Activated T-helper 2 cell treated with anti-CD3 and anti-CD28 coated beads, Interferon-gamma antibody, Interleukin-2, Interleukin-4, amounts not matched to agents 10 μg/mL and 5 μg/mL and 100 μg/mL, durations not matched to agents 14 hours and 24 hours and 36 hours (primary cell): ENCODE measurements around the gene LAPTM4A. TPM values are rescaled to one million over a fixed set of nuclear protein-coding genes. Genes with fewer than 3 reads are reported as not detected.
"Not testable (repeated sequence)": the region's sequence is repeated elsewhere in the genome, so short reads cannot be mapped to it uniquely, and the experiment has no call there.

ENCODE experiments used
- DNase-seq: peaks from one replicate; pipeline ENCODE4 v3.0.0; 2021; ENCODE audit warnings: low spot score
- H3K27ac Mint-ChIP-seq: one replicate; pipeline ENCODE4 v1.8.0; 2021; ENCODE audit warnings: mixed read lengths
- H3K27me3 Mint-ChIP-seq: one replicate; pipeline ENCODE4 v1.8.0; 2021; ENCODE audit warnings: low read depth, mixed read lengths
- H3K36me3 Mint-ChIP-seq: one replicate; pipeline ENCODE4 v1.8.0; 2021; ENCODE audit warnings: low read depth, mixed read lengths
- H3K4me1 Mint-ChIP-seq: one replicate; pipeline ENCODE4 v1.8.0; 2021; ENCODE audit warnings: low read depth, mixed read lengths
- H3K4me3 Mint-ChIP-seq: one replicate; pipeline ENCODE4 v1.8.0; 2021; ENCODE audit warnings: low read depth, mild to moderate bottlenecking, moderate library complexity, mixed read lengths
- H3K9me3 Mint-ChIP-seq: one replicate; pipeline ENCODE4 v1.8.0; 2021; ENCODE audit warnings: mixed read lengths
- intact Hi-C: fragments of 100-400 bp; cut with micrococcal nuclease; formaldehyde crosslinking; loops from one replicate; pipeline ENCODE4 v1.15.1; 2023
- total RNA-seq: library from RNA; stranded (reverse); gene quantifications from 2 replicates; pipeline ENCODE4 v1.2.3, GENCODE V29; 2022

LAPTM4A gene
- total RNA-seq, 1 donor from 2014 or later, result 27.3 TPM

DNA sequence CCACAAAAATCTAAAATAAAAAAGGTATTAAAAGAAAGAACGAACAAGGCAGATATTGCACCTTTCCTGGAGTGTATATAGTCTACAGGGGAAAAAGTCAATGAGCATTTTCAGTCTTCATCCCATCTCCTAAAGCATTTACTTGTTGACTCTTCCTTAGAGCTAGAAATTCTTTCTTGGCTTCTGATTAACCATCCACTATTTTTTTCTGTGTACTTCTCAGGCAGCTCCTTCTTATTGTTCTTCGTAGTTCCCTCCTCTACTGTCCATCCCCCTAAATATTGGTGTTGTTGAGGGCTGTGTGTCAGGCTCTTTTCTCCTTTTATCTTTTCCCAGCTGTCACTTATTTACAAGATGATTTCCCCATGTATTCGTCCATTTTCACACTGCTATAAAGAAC lies 3.5 kb upstream of the LAPTM4A start:
- peaks cover 34% of the 10 kb centered on the region for H3K27me3 Mint-ChIP-seq
- peaks cover 6% of the 10 kb centered on the region for H3K4me1 Mint-ChIP-seq
- no peak overlapping the region for H3K4me3 Mint-ChIP-seq
- no peaks in the 10 kb centered on the region for H3K36me3 Mint-ChIP-seq
- no peak overlapping the region for H3K27ac Mint-ChIP-seq
- no peak for DNase-seq
- H3K9me3 Mint-ChIP-seq, result no peaks in the 10 kb centered on the region
- intact Hi-C loops, result loop anchor here (5.0 kb wide), 2 partner anchors 297 to 597 kb away; partner anchors contain the start of genes HS1BP3 and PUM2

DNA sequence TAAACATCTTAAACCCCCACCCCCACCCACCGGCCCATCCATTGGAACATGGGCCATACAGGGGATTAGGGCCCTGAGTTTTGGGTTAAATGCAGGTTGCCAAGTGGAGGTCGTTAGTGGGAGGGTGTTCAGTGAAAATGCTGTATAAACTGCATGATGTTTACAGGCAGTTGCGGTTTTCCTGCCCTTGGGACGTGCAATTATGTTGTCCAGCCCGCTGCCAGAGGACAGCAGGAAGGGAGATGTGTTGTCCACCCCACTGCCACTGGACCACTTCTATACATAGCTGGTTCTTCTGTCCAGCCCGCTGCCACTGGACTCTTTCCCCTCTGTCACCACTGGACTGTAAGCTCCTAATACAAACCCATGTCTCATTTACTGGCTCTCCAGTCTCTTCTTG lies 2.7 kb upstream of the LAPTM4A start:
- DNase-seq, result no peak
- Mint-ChIP-seq H3K4me1 (peaks cover 13% of the 10 kb centered on the region), H3K27ac (no peak overlapping the region), H3K4me3 (no peak overlapping the region), H3K27me3 (peaks cover 34% of the 10 kb centered on the region), H3K9me3 (no peaks in the 10 kb centered on the region), H3K36me3 (no peaks in the 10 kb centered on the region)
- intact Hi-C loops, result loop anchor here (5.0 kb wide), 2 partner anchors 298 to 598 kb away; partner anchors contain the start of genes HS1BP3 and PUM2

DNA sequence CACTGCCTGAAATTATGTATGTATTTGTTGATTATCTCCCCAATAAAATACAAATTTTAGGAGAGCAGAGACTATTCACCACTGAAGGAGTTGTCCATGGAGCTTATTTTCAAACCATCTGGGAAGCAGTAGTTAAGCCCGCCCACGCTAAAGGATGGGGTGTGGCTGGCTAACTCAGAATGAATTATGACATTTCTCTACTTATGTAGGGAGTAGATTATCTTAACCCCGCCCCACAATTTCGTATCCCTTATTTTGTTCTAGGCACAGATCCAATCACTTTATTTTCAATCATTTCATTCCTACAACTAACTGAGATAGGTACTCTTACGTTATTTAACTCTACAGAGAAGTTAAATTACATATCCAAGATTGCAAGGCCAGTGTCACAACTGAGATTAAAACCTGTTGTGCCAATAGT lies 1.4 kb upstream of the LAPTM4A start:
- peaks cover 28% of the 10 kb centered on the region for H3K27me3 Mint-ChIP-seq
- intact Hi-C loops, result loop anchor here (5.0 kb wide), 2 partner anchors 299 to 599 kb away; partner anchors contain the start of genes HS1BP3 and PUM2
- no peak for DNase-seq

DNA sequence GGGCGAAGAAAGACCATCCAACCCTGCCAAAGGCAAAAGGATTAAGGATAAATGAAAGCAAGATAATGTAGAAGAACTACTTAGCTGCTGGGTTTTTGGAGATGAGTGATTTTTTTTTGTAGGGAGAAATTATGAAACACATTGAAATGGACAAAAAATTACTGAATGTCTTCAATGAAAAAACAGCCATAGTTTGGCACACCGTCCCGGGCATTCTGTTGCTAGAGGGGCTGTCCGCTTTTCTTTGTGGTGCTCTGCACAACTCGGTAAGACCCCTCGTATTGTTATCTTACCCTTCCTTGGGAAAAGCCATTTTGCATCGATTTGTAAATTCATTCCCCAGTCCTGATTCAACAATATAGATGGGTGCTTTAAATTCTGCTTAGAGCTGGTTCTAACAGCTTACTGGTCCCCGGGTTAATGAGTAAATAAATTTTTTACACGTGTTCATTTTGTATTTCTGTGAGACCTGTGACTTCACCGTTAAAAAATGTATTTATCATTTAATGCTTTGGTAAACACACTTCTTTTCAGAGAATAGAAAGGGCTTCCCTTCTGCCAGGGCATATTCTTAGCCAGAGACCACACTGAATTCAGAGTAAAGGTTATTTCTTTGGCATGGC lies 912 bp upstream of the LAPTM4A start:
- no peaks in the 10 kb centered on the region for H3K9me3 Mint-ChIP-seq
- intact Hi-C loops, result loop anchor here (5.0 kb wide), 2 partner anchors 300 to 600 kb away; partner anchors contain the start of genes HS1BP3 and PUM2
- no peak overlapping the region for H3K4me3 Mint-ChIP-seq
- peaks cover 23% of the 10 kb centered on the region for H3K4me1 Mint-ChIP-seq
- H3K27me3 Mint-ChIP-seq, result peaks cover 24% of the 10 kb centered on the region
- no peak for DNase-seq
- H3K36me3 Mint-ChIP-seq, result no peaks in the 10 kb centered on the region
- no peak overlapping the region for H3K27ac Mint-ChIP-seq

More for the DNA sequence above, 1.4 kb upstream of the LAPTM4A start:
- Mint-ChIP-seq H3K27ac (no peak overlapping the region), H3K9me3 (no peaks in the 10 kb centered on the region), H3K36me3 (no peaks in the 10 kb centered on the region), H3K4me3 (no peak overlapping the region), H3K4me1 (peaks cover 21% of the 10 kb centered on the region)

DNA sequence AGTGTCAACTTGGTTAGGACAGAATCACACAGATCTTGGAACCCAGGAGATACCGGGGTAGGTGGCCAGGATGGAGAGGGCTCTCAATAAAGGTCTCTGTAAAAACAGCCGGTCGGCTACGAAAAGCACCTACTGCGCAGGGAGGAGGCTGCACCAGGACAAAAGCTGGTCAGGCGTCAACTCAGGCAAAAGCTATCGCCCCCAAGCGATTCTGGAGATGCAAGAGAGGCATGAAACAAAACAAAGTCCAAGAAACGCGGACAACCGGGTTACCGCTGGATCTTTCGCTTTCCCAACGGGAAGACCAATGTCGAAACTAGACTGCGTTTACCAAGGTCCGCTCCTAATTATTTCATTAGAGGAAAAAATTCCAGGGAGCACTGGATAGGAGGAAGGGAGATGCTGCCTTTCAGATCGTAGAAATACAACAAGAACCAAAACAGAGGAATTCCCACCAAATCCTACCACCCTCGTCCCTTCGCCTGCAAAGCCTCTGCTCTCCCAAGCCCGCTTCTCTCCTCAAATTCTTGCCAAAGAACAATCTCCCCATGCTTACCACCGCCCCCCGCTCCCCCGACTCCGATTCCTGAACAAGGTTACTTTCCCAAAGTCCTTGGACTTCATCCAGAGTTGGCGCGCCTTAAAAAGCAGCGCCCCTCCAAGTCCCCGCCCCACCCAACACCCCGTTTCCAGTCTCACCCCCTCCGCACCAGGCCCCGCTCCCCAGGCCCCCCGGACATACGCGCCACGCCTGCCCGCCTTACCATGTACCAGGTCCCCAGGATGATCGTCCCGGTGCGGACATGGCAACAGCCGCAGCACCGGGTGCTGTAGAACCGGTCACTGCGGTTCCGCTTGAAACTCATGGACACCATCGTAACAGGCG lies 539 bp downstream of the LAPTM4A start:
- no peak overlapping the region for H3K27ac Mint-ChIP-seq
- H3K27me3 Mint-ChIP-seq, result peaks cover 11% of the 10 kb centered on the region
- no peak overlapping the region for H3K4me3 Mint-ChIP-seq
- no peaks in the 10 kb centered on the region for H3K9me3 Mint-ChIP-seq
- intact Hi-C loops, result loop anchor here (1.0 to 5.0 kb wide), 7 partner anchors 36 to 702 kb away; partner anchors contain the start of genes HS1BP3, PUM2 and WDR35
- DNase-seq, result peak; percentile 24
- H3K4me1 Mint-ChIP-seq, result peaks cover 23% of the 10 kb centered on the region
- no peaks in the 10 kb centered on the region for H3K36me3 Mint-ChIP-seq

DNA sequence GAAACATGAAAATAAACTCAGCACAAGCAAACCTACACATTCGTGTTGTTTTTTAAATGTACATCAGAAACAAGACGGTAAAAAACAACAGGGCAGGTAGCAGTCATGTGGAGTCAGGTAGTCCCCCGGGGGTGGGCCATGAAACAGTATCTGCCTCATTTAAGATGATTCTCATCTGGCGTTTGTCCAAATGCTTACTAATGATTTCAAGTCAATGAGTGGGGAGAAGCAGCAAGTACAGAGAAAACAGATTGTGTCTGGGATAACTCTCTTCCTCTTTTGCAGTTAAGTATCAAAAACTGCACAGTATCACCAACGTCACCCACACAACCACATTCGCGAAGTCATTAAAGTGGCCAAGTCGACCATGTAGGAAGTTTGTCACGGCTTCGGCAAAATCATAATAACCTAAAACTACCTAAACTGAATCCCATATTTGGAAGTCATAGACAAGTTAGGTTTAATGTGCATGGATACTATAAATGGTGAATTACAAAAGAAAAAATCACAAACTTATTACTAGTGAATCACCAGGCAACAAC lies 1.3 kb downstream of the LAPTM4A start:
- Mint-ChIP-seq H3K27ac (no peak overlapping the region), H3K4me1 (peaks cover 23% of the 10 kb centered on the region), H3K9me3 (no peaks in the 10 kb centered on the region), H3K36me3 (no peaks in the 10 kb centered on the region), H3K4me3 (no peak overlapping the region), H3K27me3 (peaks cover 5% of the 10 kb centered on the region)
- no peak for DNase-seq
- intact Hi-C loops, result loop anchor here (1.0 to 5.0 kb wide), 5 partner anchors 35 to 701 kb away; partner anchors contain the start of genes HS1BP3 and PUM2

DNA sequence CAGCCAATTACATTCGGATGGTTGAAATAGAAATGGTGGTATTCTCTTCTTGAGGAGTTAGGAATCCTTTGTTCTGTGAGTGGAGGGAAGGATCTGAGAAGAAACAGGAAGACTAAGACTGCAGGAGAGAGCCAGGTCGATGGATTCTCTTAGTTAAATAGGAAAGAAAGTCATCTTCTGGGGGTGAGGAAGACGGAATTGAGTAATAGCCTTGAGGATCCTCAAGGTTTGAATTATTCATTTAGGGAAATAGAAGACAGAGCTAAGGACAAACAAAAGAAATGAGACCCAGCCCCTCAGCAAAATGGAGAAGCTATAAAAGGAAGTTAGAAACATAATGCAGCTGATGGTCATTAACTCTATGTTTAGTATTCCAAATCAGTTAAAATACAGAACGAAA lies 1.8 kb downstream of the LAPTM4A start:
- intact Hi-C loops, result loop anchor here (1.0 to 5.0 kb wide), 5 partner anchors 35 to 701 kb away; partner anchors contain the start of genes HS1BP3 and PUM2
- Mint-ChIP-seq H3K9me3 (no peaks in the 10 kb centered on the region), H3K36me3 (no peaks in the 10 kb centered on the region), H3K27ac (no peak overlapping the region), H3K4me3 (no peak overlapping the region), H3K4me1 (peaks cover 23% of the 10 kb centered on the region), H3K27me3 (no peaks in the 10 kb centered on the region)
- no peak for DNase-seq

DNA sequence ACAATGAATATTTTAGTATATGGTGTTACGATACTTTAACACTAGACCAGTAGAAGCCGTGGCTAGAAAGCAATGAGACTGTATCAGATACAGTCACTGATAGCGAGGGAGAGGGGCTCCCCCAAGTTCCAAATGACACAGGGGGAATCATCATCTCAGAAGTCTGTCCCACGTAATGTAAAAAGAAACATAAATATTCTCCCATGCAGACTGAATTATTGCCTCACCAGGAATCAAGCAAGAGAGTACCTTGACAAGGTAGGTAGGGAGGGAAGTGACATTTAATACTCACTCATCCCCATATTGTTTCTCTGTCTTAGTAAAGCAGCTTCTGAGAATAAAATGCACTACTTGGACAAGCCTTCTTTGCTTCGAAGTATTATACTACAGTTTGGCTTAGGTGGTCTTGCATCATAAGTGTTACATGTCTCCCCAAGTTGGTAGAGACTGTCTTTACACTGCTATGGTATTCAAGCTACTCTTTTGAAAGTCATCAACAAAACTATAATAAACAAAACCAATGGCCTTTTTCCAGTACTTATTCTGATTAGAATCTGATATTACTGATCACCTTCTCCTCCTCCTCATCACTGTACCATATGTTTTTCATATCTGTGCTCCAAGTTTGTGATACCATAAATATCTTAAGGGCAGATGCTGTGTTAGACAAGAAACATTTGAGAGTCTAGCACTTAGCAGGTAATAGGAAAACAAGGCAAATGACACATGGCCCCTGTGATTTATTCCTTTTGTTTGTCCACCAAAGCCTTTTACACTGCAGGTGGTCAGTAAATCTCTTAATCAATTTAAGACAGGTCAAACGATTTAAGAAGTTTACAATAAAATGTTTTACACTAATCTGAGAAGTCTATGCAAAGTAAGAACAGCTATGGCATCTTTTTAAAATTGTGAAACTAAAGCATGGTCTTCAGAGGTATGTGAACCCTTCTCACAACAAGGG lies 2.7 kb downstream of the LAPTM4A start:
- Mint-ChIP-seq H3K27me3 (no peaks in the 10 kb centered on the region), H3K4me1 (peaks cover 23% of the 10 kb centered on the region), H3K9me3 (no peaks in the 10 kb centered on the region), H3K27ac (no peak overlapping the region), H3K36me3 (no peaks in the 10 kb centered on the region), H3K4me3 (no peak overlapping the region)
- DNase-seq, result no peak
- intact Hi-C loops, result no loop called here

DNA sequence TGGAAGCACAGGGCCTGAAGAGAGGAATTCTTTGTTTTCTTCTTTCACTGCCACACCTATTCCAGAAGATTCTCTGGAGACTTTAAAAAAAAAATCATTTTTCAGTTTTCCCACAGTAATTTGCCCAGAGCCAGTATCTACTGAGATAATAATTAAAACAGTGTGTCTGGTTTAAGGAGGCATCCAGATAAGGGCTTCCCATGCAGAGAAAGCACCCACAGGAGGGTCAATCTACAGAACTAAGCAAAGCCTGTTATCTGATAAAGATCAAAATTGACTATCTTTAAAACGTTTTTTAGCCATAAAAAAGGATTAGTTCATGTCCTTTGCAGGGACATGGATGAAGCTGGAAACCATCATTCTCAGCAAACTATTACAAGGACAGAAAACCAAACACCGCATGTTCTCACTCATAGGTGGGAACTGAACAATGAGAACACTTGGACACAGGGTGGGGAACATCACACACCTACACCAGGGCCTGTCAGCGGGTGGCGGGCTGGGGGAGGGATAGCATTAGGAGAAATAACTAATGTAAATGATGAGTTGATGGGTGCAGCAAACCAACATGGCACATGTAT lies 5.6 kb downstream of the LAPTM4A start:
- H3K9me3 Mint-ChIP-seq, H3K4me3 Mint-ChIP-seq, H3K27ac Mint-ChIP-seq, H3K36me3 Mint-ChIP-seq, intact Hi-C loops, H3K27me3 Mint-ChIP-seq, DNase-seq: not testable (repeated sequence)
- peaks cover 23% of the 10 kb centered on the region for H3K4me1 Mint-ChIP-seq

DNA sequence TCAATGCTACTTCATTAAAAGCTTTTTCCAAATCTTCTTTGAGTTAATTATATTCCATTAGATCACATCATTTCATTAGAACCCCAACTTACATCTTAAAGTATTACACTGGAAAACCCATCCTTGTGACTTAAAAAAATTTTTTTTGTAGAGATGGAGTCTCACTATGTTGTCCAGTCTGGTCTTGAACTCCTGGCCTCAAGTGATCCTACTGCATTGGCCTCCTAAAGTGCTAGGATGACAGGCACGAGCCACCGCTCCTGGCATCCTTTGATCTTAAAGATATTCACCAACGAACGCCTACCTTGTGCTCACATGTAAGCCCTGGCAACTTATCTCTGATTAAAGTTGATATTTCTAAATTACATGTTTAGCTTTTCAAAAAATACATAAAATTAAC lies 6.7 kb downstream of the LAPTM4A start:
- DNase-seq, result no peak
- intact Hi-C loops, result no loop called here
- H3K27me3 Mint-ChIP-seq, result no peaks in the 10 kb centered on the region
- H3K36me3 Mint-ChIP-seq, result peaks cover 8% of the 10 kb centered on the region
- no peaks in the 10 kb centered on the region for H3K9me3 Mint-ChIP-seq
- H3K27ac Mint-ChIP-seq, result no peak overlapping the region
- H3K4me3 Mint-ChIP-seq, result no peak overlapping the region
- H3K4me1 Mint-ChIP-seq, result peaks cover 19% of the 10 kb centered on the region

DNA sequence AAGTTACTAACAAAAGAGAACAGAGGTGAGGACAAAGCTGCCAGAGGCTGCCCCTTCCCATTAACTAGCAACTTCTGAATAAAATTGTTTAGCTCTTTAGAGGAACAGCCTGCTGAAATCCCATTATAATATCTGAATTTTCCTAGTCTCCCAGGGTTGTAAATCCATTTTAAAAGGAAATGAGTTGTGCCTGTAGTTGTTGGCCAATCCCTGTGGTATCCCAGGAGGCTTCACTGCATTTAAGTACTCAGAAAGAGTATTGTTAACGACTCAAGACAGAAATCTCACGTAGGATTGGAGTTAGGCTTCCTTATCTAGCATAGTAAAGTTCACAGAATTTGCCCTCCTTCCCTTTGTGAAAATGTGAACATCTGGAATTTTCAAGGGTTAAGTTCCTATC lies 8.9 kb downstream of the LAPTM4A start:
- no peak for DNase-seq
- Mint-ChIP-seq H3K36me3 (peaks cover 20% of the 10 kb centered on the region), H3K4me1 (peaks cover 3% of the 10 kb centered on the region), H3K27ac (no peak overlapping the region), H3K9me3 (no peaks in the 10 kb centered on the region), H3K27me3 (no peaks in the 10 kb centered on the region), H3K4me3 (no peak overlapping the region)
- intact Hi-C loops, result no loop called here
